H1 (cell line): ENCODE results near the gene OR2V2. TPM values are rescaled to one million over a fixed set of nuclear protein-coding genes. Genes with fewer than 3 reads are reported as not detected.

Experiments used
- CBX5 ChIP-seq: fragments of 300-800, 300-1000 bp; sonication (generic); IDR thresholded peaks from 2 replicates; pipeline ENCODE4 v1.7.1; 2016; ENCODE audit warnings: antibody characterized with exemption, low read length, low read depth
- CHD7 ChIP-seq: fragments of 300-600 bp; sonication (generic); IDR thresholded peaks from 2 replicates; pipeline ENCODE4 v1.7.1; 2012; ENCODE audit warnings: low read length, moderate library complexity, mild to moderate bottlenecking, inconsistent platforms; ENCODE audit not compliant: insufficient replicate concordance
- EGR1 ChIP-seq: IDR thresholded peaks from 2 replicates; pipeline ENCODE4 v1.6.1; 2011; ENCODE audit warnings: low read depth, low read length, borderline replicate concordance
- KDM5A ChIP-seq: fragments of 200-600 bp; IDR thresholded peaks from 2 replicates; pipeline ENCODE4 v1.7.1; 2012; ENCODE audit warnings: mild to moderate bottlenecking, low read length, inconsistent platforms, mixed read lengths
- NANOG ChIP-seq: IDR thresholded peaks from 2 replicates; pipeline ENCODE4 v1.6.1; 2011; ENCODE audit warnings: low read length, low read depth, mild to moderate bottlenecking, inconsistent platforms; ENCODE audit not compliant: insufficient read depth, poor library complexity, severe bottlenecking
- RXRA ChIP-seq: IDR thresholded peaks from 2 replicates; pipeline ENCODE4 v1.6.1; 2011; ENCODE audit warnings: low read depth, mild to moderate bottlenecking, low read length, moderate library complexity; ENCODE audit not compliant: insufficient read depth
- SP4 ChIP-seq: IDR thresholded peaks from 2 replicates; pipeline ENCODE4 v1.6.1; 2012; ENCODE audit warnings: low read length, inconsistent platforms
- SRF ChIP-seq: IDR thresholded peaks from 2 replicates; pipeline ENCODE4 v1.6.1; 2011; ENCODE audit warnings: mild to moderate bottlenecking, low read depth, low read length, moderate library complexity
- polyA plus RNA-seq, 7 experiments: library from polyadenylated mRNA; depleted of rRNA in 3 of 7; stranded (reverse) in 5 of 7; unstranded in 2 of 7; fragments of >200 nt in 5 of 7; fragments of 200-250 nt in 2 of 7; gene quantifications; 1 replicate in 5 of 7; 2 replicates in 1 of 7; 4 replicates in 1 of 7; pipeline versions ENCODE4 v1.2.1 to v1.2.3, GENCODE V29; 2011 to 2013; ENCODE audit warnings: missing spikeins in 2 of 7, mixed read lengths in 2 of 7
- total RNA-seq: library from RNA; stranded (reverse); fragmentation: NEBNext Ultra II Directional; extraction: Animal tissue kit (Norgen Biotek cat#: 25700); gene quantifications from 2 replicates; pipeline ENCODE4 v1.2.1, GENCODE V29; 2021

Gene OR2V2
- total and polyA plus RNA-seq, 2 of the 8 experiments (the other 6 are each of a cell fraction or from before 2014, with no cell fraction given): not detected

DNA sequence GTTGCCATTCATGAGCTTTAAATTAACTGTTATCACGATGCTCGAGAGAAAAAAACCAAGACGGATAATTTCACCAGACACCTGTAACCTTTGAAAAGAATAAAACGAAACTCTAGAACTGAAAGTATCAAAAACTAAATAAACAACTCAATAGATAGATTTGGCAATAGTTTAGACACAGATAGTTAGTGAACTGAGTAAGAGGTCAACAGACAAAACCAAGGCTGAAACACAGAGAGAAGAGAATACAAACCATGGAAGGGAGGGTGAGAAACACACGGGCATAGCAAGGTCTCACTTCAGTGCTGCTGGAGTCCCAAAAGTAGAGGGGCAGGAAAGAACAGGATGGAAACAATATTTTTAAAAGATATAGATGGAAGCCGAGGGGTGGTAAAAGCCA, 13.1 kb upstream of the OR2V2 start (continued):
- TF ChIP-seq KDM5A (no peak), NANOG (no peak), EGR1 (no peak), RXRA (no peak), CBX5 (no peak), SP4 (no peak), SRF (no peak), CHD7 (no peak)
